LNCAP (cell line): ENCODE results near the gene PTGDS.

Source experiments
- TF ChIP-seq, protein P1 (sequence below): fragments of 450-650 bp; IDR thresholded peaks from 2 replicates; pipeline ENCODE4 v1.5.1; 2017; ENCODE audit warnings: mild to moderate bottlenecking

PTGDS gene

DNA sequence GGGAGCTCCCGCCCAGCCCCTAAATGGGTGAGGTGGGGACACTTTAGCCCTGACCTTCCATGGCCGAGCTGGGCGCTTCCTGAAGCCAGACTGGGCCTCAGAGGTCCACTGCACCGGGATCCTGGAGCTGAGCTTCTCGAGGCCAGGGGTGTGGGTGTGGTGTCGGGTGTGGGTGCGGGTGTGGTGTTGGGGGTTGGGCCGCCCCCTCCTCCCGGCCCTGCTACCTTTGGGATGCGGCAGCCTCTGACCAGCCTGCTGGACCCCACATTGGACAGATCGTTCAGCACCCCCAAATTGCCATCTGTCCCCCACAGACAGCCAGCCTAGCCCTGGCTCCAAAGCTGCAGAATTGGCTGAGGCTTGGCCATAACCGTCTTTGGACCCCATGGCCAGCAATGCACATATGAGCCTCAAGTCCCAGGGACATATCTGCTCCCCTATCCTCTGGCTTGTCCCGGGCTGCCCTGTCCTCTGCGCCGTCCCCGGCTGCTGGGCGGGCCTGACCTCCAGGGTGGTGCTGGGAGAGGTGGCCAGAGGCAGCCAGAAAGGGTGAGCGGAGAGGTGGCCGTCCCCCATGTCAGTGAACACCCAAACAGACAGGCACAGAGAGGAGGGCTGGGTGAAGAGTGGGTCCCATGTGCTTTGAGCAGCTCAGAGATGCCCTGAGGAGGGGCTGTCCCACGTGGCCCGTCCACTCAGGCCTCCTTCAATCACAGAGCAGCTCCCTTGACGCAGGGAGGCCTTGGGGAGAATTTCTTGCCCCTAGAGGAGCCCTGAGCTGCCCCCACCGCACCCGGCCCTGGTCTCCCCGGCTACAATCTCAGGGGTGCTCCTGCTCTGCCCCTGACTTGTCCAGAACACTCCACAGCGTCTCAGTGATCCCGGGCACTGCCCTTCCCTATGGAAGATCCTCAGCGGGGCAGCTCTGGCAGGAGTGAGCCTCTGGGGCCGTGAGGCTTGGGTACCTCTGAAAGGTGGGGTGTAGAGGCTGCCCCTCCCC, 3.4 kb upstream of the PTGDS start:
- TF ChIP-seq, protein P1, sequence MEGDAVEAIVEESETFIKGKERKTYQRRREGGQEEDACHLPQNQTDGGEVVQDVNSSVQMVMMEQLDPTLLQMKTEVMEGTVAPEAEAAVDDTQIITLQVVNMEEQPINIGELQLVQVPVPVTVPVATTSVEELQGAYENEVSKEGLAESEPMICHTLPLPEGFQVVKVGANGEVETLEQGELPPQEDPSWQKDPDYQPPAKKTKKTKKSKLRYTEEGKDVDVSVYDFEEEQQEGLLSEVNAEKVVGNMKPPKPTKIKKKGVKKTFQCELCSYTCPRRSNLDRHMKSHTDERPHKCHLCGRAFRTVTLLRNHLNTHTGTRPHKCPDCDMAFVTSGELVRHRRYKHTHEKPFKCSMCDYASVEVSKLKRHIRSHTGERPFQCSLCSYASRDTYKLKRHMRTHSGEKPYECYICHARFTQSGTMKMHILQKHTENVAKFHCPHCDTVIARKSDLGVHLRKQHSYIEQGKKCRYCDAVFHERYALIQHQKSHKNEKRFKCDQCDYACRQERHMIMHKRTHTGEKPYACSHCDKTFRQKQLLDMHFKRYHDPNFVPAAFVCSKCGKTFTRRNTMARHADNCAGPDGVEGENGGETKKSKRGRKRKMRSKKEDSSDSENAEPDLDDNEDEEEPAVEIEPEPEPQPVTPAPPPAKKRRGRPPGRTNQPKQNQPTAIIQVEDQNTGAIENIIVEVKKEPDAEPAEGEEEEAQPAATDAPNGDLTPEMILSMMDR, result no peak

DNA sequence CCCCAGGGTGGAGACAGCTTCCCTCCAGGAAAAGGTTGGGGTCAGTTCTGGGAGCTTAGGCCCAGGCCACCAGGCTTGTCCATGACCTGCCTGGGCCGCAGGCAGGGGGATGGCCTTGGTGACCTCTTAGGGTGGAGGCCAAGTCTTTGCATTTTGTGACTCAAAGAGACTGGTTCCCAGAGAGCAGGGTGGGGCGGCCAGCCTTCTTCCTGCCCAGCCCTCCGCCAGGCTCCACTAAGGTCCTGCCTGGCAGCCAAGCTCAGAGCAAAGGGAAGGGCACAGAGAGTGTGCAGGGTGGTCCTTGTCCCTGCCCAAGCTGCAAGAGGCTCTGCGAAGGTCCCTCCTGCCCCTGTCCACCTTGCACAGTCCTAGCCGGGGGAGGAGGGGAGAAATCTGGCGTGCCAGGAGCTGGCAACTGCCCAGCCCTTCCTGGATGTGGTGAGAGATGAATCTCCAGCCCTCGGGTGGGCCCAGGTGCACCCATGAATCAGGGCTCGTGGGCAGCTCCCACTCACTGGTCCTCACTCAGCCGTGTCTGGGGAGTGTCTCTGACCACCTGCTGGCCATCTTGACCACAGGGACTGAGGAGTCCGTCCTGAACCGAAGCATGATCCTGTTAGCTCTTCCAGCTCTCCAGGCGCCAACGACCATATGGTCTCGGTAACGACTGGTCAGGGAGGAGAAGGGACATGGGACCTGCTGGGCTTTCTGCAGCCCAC, 2.3 kb upstream of the PTGDS start:
- TF ChIP-seq, protein P1, result no peak

DNA sequence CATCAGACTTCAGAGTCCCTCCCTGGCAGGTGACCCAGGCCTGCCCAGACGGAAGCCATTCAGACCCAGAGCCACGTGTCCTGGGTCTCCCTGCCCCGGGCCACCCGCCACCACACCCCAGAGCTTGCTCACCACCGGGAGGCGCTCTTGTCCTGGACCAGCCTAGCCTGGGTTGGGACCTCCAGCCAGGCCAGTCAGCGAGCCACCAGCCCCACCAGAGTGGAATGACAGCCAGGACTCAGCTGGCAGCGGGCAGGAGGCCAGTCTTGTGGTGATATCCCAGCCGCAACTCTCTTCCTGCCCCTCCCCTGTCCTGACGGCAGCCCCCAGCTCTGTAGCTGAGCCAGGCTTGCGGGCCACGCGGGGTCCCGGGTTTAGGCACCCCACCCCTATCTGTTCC, 1.7 kb upstream of the PTGDS start:
- TF ChIP-seq, protein P1, result no peak

DNA sequence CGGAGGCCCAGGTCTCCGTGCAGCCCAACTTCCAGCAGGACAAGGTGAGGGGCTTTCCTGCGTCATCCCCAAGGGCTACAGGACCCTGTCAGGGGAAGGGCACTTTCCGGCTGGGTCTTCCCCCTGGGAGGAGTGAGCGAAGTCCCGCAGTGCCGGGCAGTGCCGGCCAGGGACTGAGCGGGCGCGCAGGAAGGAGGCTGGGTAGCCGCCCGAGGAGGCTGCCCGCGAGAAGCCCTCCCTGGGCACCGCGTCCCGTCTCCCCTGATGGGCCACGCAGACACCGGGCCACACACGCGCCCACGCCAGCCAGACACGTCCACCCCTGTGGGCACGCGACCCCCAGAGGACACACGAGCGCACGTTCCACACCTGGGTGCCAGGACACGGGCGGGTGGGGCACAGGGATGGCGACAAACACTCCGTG, 357 bp downstream of the PTGDS start:
- TF ChIP-seq, protein P1, result no peak

DNA sequence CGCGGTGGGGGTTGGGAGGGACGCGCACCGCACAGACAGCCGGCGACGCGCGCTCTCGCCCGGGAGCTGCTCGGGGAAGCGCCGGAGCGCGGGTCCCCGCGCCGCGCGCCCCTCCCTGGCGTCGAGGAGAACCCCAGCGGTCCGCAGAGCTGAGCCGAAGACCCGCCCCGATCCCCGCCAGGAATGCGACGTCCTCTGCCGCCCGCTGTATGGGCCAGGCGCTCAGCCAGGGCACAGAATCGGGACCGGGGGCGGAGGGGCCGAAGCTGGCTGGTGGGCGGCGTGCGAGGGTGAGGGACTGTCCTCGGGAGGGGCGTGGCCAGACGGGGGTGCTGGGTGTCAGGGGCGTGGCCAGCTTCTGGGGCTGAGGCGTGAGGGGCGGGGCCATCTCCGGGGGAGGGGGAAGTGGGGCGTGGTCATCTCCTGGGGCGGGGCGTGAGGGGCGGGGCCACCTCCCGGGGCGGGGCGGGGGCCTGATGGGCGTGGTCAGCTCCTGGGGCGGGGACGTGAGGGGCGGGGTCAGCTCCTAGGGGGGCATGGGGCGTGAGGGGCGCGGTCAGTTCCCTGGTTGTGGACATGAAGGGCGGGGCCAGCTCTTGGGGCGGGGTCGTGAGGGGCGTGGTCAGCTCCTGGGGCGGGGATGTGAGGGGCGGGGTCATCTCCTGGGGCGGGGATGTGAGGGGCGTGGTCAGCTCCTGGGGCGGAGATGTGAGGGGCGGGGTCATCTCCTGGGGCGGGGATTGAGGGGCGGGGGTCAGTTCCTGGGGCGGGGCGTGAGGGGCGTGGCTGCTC, 965 bp downstream of the PTGDS start:
- TF ChIP-seq, protein P1, result no peak

DNA sequence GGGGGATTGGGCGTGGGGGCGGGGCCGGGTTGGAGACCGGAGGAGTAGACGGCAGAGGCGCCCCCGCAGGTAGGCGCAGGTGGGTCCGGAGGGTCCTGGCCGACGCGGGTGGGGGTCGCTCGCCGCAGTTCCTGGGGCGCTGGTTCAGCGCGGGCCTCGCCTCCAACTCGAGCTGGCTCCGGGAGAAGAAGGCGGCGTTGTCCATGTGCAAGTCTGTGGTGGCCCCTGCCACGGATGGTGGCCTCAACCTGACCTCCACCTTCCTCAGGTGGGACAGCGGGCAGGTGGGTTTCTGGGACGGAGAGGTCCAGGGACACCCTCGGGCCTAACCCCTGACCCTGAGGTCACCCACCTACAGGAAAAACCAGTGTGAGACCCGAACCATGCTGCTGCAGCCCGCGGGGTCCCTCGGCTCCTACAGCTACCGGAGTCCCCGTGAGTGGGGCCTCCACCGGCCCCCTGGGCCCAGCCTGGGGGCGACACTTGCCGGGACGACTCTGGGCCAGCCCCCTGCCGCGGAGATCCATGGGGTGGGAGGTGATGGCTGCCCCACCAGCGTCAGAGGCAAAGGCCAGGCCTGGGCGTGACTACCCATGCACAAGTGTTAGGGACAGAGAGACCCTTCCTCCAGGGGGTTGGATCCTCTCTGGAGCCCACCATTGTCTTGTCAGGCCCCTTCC, 1.7 kb downstream of the PTGDS start:
- TF ChIP-seq, protein P1, result no peak
